ENCODE data around the gene C18orf63.

Gene C18orf63

DNA sequence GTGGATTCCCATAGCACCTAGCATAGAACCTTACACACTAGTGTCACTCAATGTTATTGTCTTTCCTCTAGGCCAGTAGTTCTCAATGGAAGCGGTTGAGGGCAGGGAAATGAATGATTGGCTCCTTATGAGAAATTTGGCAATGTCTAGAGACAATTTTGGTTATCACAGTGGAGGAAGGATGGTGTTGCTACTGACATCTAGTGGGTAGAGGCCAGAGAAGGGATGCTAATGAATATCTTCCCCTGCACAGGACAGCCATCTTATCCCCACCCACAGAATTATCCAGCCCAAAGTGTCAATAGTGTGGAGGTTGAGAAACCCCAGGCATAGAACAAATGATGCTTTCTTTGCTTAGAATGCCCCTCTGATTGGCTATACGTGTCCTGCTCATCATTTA lies 15.8 kb downstream of the C18orf63 start:
- peak; percentile 23 for DNase-seq

DNA sequence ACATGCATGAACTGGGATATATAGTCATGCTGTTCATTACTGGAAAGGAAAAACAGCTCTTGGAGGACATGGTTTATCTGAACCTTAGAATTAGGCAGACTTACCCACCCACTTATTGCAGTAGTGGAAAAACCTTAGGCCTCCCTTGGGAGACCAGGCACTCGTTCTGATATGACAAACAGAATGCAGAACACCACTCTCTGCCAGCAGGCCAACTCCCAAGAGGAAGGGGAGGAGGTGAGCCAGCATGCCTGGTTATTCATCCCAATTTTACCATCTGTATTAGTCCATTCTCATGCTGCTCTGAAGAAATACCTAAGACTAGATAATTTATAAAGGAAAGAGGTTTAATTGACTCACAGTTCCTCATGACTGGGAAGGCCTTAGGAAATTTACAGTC lies 17.5 kb downstream of the C18orf63 start:
- DNase-seq, result no peak

DNA sequence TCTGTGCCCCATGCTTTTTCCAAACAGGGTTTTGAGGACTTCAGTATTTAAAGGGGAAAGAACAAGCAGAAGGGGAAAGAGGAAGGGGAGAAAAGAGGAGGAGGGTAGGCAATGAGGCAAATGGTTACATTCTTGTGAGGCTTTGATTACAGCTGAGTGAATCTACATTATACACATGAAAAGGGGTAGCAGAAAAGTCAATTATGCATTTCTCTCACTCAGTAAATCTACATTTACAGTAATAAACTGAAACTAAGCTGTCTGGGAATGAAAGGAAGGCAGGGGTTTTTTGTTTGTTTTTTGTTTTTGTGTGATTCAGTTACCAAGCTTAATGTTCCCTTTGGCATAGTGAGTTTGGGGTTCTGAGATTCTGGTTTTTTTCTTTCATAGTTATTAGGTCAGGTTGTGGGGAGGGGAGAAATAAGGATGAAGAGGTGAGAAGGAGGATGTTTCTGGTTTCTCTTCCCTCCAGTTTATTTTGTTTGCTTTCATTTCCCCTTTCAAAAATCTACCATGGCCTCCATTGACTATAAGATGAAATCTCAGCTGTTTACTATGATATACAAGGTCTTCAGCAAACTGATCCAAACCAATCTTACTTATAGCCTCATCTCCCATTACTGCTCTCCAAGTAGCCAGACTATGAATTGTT lies 18.7 kb downstream of the C18orf63 start:
- DNase-seq, result no peak

DNA sequence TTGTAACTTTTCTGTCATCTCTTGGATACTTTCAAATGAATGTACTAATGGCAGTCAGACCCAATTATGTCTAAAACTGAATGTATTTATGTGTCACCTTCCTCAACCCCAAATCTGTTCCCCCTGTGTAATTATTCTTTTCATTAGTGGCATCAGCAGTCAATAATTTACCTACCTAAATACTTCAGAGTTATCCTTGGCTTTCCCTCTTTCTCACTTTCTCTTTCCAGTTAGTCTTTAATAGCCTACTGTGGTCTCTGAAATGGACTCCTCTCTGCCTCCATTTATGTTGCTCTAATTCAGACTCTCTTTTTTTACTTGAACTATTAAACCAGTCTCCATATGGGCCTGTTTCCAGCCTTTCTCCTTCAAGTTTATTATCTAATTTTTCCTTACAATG lies 21.0 kb downstream of the C18orf63 start:
- no peak for DNase-seq

DNA sequence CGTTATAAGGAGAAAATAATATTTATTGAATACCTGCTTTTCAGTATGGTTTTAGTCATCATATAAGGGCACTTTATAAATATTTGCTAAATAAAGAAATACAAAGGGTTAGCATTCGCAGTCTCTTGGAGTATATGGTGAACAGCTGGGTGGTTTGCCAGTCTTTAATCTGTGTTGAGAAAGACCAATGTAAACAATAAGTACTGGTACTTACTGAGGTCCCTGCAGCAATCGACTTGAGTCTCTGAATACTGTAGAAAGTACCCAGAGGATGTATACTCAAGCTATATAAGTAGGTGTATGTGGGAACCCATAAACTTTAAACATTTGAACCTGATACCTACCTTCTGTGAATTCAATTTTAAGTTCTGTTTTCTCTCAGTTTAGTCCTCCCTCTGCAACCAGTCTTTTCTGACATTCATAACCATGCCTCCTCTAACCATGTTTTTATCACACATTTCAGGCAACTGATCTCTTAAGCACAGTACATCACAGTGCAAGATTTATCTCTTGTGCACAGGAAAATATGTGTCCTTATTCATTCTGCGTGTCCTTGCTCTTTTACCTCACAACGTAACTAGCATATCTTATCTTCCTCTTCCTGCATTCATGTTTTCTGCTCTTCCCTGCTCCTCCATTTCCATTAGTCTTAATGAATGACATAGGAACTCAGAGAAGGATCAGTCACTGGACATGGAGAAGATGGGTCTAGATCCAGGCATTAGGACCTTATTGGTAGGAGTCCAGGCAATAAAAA lies 21.7 kb downstream of the C18orf63 start:
- no peak for DNase-seq

DNA sequence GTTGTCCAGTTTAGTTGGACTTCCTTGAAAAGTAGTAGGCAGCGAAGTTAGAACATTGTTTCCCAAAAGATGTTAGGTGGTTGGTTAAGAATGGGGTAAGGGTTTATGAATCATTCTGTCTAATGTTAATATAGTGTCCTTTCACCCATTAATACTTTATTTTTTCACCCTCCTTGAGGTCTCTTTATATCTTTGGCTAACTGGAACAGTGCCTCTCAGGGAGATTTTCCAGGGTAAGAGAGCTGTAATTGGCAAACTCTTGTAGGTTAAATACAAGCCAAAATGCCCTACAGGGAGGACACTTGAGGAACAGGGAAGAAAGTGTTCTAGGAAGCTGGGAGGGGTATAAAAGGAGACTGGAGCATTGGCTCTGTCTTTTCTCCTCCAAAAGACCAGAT lies 22.3 kb downstream of the C18orf63 start:
- no peak for DNase-seq

DNA sequence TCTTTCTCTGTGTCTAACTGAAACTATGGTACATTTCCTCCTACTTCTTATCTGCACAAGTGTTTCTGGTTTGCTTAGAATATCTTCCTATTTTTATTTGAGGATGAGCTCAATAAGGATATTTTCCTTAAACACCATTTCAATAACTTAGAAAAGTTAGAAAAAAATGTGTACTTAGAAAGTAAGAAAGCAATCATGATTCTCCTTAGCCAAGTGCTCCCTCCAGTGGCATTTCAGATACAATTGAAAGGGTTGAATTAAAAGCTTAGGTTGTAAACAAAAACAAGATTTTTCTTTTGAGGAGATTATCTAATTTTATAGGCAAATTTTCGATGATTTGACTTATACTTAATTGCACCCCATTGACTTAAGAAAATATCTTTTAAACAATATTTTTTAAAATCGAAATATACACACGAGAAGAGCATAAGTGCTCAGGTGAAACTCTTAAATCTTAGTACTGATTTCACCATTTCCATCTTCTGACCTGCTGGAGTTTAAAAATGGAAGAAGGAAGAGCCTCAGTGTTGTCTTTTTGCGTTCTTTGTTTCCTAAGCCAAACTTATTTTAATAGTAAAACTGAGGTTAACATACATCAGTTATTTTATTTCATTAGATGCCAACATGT lies 26.9 kb downstream of the C18orf63 start:
- DNase-seq, result peak; percentile 69

DNA sequence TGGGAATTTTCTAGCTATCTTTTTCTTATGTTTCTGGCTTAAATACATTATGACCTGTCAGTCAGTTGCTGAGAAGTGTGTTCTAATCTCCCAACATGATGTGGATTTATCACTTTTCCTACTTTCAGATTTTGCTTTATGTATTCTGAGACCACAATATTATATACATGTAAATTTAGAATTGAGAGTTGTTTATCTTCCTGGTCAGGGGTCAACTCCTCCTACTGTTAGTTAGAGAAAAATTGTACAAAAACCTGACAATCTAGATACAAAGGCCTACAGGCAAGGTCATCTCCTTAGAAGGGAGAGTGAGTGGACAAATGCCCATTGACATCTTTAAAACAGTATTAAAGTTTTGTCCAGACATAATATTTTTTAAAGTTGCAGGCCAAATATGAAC lies 30.6 kb downstream of the C18orf63 start:
- no peak for DNase-seq

DNA sequence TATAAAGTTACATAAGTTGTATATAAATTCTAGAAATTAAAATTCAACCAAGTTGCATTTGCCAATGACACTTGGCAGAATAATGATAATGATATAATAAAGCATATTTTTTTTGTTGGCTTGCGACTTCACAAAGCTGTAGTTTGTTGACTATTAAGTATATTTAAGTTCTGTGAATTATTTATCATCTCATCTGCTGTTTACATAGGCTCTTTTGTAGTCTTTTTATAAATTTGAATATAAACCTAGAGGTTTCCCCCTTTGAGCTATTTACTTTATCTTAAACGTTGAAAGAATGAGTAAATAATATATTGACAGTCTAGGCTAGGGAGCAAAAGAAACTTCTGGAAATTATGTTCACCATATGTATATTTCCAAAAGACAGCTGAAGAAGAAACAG lies 32.9 kb downstream of the C18orf63 start:
- no peak for DNase-seq

DNA sequence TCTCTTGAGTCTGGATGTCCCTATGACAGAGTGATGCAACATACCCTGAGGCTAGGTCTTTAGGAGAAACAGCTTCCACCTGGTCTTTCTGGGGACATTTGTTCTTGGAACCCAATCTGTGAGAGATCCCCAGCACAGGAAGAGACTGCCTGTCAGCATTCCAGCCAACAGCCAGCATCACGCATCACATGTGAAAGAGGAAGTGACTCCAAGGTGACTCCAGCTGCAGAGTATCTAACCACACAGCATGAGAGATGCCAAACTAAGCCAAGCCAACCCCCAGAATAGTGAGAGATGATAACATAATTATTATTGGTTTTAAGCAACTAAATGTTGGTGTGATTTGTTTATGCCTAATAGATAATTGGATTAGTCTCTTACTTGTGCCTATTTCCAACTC lies 35.7 kb downstream of the C18orf63 start:
- DNase-seq, result no peak

DNA sequence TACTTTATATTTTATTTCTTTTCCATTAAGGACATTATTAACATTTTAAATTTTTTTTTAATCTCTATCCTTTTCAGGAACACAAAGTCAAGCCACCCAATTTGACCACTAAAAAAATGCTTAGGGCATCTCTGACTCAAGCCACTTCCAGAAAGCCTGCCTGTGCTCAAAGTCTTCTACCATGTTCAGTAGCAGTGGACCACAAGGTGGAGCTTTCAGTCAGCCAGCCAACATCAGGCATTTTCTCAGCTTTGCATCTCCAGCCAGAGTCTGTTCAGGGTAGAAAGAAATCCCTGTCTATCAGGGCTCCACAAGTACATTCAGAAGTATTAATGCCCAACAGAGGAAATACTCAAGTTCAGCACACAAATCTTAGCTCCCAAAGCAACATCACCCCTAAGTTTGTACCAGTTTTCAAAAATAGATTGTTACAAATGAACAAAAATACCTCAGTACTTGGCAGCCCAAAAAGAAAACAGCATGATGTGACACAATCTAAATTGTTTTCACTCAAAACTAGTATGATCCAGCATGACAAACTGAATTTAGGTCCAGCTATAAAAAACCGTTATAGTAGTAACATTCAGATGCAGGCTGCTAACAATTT lies 37.6 kb downstream of the C18orf63 start:
- DNase-seq, result peak; percentile 89

DNA sequence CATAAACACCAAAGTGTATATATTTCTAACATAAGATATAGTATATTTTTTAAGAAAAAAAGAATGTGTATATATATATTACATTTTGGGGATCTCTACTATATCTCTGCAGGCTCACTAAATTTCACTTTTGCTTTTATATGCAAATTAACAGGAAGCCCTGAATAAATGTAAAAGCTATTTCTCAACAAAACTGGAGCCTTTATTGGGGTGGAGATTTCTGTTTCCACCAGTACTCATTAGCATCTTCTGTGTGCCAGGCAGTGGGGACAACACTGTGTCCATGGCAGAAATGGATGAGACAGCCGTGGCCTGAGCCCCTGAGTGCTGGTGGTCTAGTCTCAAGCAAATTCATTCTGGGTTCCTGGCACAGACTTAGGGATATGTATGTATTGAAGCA lies 41.3 kb downstream of the C18orf63 start:
- DNase-seq, result no peak

DNA sequence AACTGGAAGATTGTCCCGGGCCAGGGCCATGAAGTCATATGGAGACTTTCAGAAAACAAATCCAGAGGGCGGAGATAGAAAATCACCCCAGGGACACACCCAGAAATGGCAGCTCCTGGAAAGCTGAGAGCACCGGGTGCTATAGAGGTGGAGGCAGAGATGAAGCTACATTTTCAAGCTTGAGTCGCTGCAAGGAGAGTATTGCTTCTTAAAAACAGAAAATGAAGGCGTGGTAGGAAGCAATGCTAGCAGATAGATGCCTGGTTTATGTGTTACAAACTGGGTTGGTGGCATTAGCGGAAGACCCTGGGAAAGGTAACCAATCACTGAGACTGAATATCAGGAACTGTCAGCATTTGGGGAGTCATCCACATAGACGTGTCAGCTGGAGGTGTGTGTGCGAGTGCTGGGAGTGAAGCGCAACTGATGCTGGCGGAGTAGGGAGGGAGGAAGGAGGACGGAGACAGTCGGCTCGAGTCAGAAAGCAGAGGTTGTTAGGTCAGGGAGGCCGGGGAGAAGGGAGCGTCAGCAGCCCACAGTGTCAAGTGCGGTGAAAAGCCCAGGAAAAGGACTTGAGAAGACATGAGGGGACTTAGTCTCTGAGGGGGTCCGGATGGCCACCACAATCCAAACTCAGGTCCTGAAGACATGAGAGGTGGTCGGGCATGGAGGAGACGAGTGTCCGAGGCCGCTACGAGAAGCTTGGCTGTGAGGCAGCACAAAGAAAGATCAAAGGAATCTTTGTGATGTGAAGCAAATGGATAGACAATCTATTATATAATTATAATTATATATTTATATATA lies 45.4 kb downstream of the C18orf63 start:
- DNase-seq, result no peak

DNA sequence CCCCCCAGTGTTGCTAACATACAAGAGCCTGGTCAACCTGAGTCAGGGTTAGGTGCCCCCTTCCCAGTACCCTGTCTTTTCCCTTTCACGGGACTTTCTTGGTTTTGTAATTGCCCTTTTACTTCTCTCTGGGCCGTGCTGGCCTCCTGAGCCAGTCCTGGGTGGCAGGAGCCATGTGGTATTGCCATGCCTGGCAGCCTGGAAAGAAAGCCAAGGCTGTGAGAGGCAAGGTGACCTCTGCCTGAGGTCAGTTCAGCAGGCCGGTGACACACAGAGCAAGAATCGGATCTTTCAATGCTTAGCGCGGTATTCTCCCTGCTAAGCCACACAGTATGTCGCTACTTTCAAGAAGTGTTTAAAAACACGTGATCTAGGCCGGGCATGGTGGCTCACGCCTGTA lies 52.3 kb downstream of the C18orf63 start:
- DNase-seq, result no peak

DNA sequence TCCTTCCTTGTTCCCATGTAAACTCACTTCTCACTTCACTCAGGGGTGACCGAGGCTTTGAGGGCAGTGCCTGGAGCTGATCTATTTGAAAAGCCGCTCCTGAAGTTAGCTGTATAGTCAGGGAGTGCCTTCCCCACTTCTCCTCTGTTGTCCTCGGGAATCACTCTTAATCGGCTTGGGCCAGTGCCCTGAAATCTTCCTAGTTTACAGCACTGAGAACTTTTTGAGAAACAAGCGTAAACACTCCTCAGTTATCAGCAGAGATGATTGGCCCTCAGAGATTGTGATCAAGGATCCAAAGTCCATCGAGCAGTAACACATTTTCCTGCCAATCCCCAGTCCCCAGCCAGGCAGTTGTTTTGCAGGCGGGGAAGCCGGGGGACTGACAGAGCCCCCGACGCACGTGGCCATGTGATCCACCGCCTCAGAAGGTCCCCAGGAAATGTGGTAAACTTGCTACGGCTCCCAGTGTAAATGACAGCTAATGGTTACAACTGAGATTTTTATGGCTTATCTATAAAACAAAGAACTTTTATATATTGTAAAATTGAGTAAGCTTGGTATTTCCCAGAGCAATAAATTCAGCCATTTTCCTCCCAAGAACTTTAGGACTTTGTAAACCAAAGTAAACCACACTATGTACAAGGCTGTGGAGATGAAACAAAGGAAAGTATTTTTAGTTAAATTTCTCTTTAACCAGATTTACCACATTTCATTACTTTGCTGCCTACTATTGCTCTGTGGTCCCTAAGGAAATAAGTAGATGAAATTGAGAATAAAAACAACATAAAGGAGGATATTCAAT lies 53.5 kb downstream of the C18orf63 start:
- no peak for DNase-seq

DNA sequence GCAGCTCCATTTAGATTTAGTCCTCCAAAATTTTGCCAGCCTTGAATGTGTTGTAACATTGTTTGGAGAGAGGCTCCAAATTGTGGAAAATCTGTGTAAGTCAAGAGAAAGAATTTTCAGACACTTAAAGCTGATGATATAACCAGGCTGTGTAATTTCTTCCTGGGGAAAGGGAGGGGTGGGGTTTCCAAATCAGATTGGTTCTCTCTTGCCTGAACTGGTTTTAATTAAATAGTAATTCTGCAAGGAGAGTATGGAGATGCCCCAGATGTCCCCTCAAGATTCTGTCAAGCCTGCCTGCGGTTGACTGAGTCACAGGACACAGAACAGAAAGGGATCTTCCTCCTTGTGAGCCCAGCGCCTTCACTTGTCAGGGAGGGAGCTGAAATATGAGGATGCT lies 54.5 kb downstream of the C18orf63 start:
- DNase-seq, result no peak

DNA sequence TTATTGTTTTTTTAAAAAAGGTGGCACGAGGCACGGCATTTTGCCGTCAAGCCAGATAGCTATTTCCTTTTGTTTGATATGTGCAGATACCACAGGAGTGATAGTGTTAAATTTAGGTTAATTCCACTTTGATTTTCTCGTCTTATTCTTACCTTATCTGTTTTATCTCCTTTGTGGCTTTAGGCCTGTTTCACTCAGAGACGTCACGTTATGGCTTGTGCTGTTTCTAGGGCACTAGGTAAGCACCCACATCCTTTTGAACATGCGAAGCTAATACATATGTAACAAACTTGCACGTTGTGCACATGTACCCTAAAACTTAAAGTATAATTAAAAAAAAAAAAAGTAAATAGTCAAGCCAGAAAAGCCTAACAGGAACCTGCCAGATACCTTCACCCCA lies 57.8 kb downstream of the C18orf63 start:
- DNase-seq, result no peak

DNA sequence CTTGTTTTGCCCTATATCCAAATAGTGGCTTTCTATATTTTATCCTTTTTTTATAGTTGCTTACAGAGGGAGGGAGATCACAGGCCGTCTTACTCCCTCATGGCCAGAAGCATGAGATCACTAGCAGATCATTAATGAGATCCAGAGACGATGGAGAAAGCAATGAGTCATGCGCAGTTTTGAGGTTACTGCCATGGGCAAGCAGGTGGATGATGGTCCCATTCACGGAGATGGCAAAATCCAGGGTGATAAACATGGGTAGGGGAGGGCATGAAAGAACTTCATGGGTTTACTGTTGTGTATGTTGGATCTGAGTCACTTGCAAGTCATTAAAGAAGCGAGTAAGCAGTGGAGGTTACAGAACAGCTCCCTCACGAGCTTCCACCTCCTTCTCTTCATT lies 60.4 kb downstream of the C18orf63 start:
- no peak for DNase-seq

DNA sequence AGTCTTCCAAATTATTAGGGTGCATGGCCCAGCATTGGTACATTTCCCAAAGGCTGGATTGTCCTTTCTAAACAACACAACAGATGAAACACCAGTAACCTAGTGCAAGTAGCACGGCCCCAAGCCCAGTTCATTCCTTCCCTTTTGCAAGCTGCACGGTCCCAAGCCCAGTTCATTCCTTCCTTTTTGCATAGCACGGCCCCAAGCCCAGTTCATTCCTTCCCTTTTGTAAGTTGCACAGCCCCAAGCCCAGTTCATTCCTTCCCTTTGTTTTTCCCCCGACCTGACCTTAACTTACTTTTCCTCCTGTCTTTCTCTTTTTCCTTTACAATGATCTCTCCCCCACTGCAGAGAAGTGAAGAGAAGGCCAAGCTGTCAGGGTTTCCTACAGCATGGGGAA lies 60.9 kb downstream of the C18orf63 start:
- DNase-seq, result no peak

DNA sequence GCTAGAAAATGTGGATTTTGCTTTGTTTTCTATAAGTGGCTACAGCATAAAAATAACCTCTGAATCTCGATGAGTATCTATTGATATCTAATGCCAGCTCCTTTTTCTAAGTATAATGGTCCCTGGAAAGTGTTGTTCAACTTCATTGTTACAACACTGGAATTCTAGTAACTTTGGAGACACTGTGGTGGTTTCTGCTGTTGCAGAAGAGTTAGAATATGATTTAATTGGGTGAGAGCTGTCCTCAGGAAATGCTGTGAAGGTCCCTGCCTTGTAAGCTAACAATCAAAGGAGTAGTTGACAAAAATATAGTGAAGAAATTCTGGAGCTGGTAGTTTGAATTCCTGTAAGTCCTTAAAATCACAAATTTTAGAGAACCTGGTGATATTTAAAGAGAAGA lies 62.1 kb downstream of the C18orf63 start:
- no peak for DNase-seq

DNA sequence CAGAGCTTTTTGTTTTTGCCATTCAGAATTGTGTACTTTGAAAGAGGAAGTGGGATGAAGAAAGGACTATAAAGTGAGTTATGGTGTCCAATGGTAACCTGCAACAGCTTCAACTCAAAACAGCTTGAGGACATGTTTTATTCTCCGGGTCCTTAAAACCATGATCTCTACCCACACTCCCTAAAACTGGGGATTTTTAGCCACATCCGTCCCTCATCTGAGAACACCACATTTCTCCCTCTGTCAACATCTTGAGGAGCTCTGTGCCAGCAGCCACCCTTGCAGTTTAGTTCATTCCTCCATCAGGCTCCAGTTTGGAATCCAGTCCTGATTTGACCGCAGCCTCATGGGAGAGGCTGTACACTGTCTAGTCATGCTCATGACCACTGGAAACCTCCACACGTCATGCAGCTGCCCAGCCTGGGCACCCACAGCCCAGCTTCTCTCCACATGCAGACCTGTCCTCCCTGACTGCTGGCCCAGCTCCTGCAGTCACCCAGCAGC lies 62.6 kb downstream of the C18orf63 start:
- no peak for DNase-seq

DNA sequence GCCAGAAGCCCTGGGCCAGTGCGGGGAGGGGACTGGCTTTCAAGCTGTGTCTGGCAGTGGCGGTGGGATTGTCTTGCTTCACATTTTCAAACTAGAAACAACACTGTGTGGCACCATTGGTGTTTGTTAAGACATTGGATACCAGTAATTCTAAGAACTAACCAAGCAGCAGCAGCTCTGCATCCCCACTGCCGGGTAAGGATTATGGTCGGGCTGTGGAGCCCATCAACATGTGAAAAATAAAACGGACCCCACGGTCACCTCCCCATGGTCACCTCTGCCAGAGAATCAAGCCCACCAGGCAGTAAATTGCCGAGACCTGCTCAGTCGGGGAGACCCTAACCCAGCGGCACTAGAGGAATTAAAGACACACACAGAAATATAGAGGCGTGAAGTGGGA lies 65.3 kb downstream of the C18orf63 start:
- DNase-seq, result no peak

All from midbrain (tissue), 1 donor.